ENCODE measurements around the gene RBM23.
"Not testable (repeated sequence)": the region's sequence is repeated elsewhere in the genome, so short reads cannot be mapped to it uniquely, and the experiment has no call there.

RBM23 gene

DNA sequence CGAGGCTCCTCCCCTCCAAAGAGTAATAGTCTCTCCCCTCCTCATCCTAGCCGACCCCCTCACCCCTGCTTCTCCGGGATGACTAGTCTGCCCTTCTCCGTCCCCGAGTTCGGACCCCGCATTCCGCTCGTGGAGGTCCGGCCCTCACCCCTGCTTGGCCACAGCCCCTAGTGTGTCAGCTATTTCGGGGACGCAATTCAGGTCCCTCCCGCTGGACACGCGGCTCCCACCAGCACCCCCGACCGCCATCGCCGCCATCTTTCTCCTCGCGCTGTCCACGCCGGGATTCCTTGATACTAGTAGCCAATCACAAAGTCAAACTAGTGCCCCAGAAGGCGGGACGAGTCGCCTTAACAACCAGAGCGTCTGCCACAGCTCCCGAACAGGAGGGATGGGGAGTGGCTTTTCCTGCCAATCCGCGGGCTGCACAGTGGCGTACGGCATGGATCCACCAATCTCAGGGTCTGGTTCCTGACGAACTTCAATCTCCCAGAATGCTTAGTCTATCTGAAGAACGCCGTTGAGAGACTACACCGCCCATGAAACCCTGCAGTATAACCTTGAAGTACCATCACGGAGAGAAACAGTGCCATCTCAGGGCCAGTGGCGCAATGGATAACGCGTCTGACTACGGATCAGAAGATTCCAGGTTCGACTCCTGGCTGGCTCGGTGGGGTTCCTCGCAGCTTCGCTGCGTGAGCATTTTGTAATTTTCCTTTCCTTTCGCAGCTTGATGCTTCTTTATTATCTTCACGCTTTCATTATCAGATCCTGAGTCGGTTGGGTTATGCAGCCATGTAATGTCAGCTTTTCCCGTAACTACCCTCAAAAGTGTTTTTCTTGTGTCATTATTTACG lies 10.4 kb upstream of the RBM23 start, which contains the start of gene PRMT5:
PRMT5 (minus strand) TSS at position 273 of the 857 bp plus-strand sequence; CDS start at position 258, 15 bp downstream.
- peak within 1 kb of the TSS; percentile 89 for H3K4me3 ChIP-seq (ENCODE audit: low read length)
- peaks cover 21% of the 10 kb centered on the region for H3K4me1 ChIP-seq (ENCODE audit: insufficient read depth, low read length)
- no peaks in the 10 kb centered on the region for H3K9me3 ChIP-seq (ENCODE audit: low read length)
- peaks cover 26% of the 10 kb centered on the region for H3K36me3 ChIP-seq (ENCODE audit: insufficient read depth, low read length)
- no peaks in the 10 kb centered on the region for H3K27me3 ChIP-seq (ENCODE audit: insufficient read depth, low read length)
- H2AFZ ChIP-seq (ENCODE audit: low read depth, low read length) = peak within 1 kb of the TSS; percentile 79

GRCh38 chr14:22928237-22929103 lies 9.5 kb upstream of the RBM23 start:
- peaks cover 33% of the 10 kb centered on the region for H3K36me3 ChIP-seq (ENCODE audit: insufficient read depth, low read length)
- no peaks in the 10 kb centered on the region for H3K9me3 ChIP-seq (ENCODE audit: low read length)
- H3K4me1 ChIP-seq (ENCODE audit: insufficient read depth, low read length) = peaks cover 16% of the 10 kb centered on the region
- H3K4me3 ChIP-seq (ENCODE audit: low read length) = peak overlapping the region; percentile 89
- no peaks in the 10 kb centered on the region for H3K27me3 ChIP-seq (ENCODE audit: insufficient read depth, low read length)
- H2AFZ ChIP-seq (ENCODE audit: low read depth, low read length) = peak overlapping the region; percentile 41

- H3K4me1 ChIP-seq (ENCODE audit: insufficient read depth, low read length) = peaks cover 16% of the 10 kb centered on the region
- no peak overlapping the region for H2AFZ ChIP-seq (ENCODE audit: low read depth, low read length)
- no peak overlapping the region for H3K4me3 ChIP-seq (ENCODE audit: low read length)
- no peaks in the 10 kb centered on the region for H3K9me3 ChIP-seq (ENCODE audit: low read length)
- H3K27me3 ChIP-seq (ENCODE audit: insufficient read depth, low read length) = no peaks in the 10 kb centered on the region
- peaks cover 50% of the 10 kb centered on the region for H3K36me3 ChIP-seq (ENCODE audit: insufficient read depth, low read length)
Observed at GRCh38 chr14:22926316-22926715, 7.4 kb upstream of the RBM23 start.

- H3K9me3 ChIP-seq (ENCODE audit: low read length) = no peaks in the 10 kb centered on the region
- peaks cover 16% of the 10 kb centered on the region for H3K4me1 ChIP-seq (ENCODE audit: insufficient read depth, low read length)
- no peak overlapping the region for H3K4me3 ChIP-seq (ENCODE audit: low read length)
- no peaks in the 10 kb centered on the region for H3K27me3 ChIP-seq (ENCODE audit: insufficient read depth, low read length)
- H2AFZ ChIP-seq (ENCODE audit: low read depth, low read length) = no peak overlapping the region
- peaks cover 58% of the 10 kb centered on the region for H3K36me3 ChIP-seq (ENCODE audit: insufficient read depth, low read length)
Observed at GRCh38 chr14:22925513-22925912, 6.6 kb upstream of the RBM23 start.

DNA sequence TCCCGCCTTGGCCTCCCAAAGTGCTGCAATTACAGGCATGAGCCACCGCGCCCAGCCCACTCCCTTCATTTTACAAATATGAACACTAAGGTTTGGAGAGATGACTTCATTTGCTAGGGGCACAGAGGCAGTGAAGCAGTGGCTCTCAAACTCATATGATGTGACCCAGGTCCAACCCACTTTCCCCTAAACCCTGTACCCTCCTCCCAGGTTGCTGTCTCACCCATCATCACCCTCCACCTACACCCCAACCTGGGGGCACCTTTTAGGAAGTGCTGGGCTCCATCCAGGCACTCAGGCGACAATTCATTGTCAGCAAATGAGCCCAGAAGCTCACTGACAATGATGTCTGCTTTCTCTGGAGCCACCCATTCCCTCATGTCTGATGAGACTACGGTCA lies 4.8 kb upstream of the RBM23 start:
- H3K36me3 ChIP-seq (ENCODE audit: insufficient read depth, low read length) = peaks cover 65% of the 10 kb centered on the region
- no peak overlapping the region for H2AFZ ChIP-seq (ENCODE audit: low read depth, low read length)

DNA sequence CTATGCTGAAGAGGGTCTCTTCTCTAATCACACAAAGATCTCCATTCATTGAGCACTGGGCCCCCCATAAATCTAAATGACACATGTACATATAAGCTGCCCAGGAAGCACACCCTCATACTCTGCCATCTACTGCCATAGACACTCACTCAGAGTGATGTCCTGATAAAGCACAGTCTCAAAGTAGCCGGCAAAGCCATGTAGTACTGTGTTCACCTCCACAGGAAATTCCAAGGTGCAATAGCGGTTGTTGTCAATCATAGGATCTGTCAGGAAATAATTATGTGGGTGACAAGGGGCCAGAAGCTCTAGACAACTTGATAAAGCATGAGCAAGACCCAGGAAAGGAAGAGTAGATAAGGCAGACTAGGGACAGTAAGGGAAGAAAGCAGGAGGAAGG lies 3.3 kb upstream of the RBM23 start:
- Histone ChIP-seq H3K36me3 (ENCODE audit: insufficient read depth, low read length) (peaks cover 65% of the 10 kb centered on the region), H3K4me3 (ENCODE audit: low read length) (no peak overlapping the region), H3K9me3 (ENCODE audit: low read length) (no peaks in the 10 kb centered on the region), H3K27me3 (ENCODE audit: insufficient read depth, low read length) (no peaks in the 10 kb centered on the region), H3K4me1 (ENCODE audit: insufficient read depth, low read length) (peaks cover 10% of the 10 kb centered on the region), H2AFZ (ENCODE audit: low read depth, low read length) (no peak overlapping the region)

More for the DNA sequence above, 4.8 kb upstream of the RBM23 start:
- H3K4me1 ChIP-seq (ENCODE audit: insufficient read depth, low read length) = peaks cover 15% of the 10 kb centered on the region
- H3K4me3 ChIP-seq (ENCODE audit: low read length) = no peak overlapping the region
- no peaks in the 10 kb centered on the region for H3K9me3 ChIP-seq (ENCODE audit: low read length)
- no peaks in the 10 kb centered on the region for H3K27me3 ChIP-seq (ENCODE audit: insufficient read depth, low read length)

- Histone ChIP-seq H3K4me1 (ENCODE audit: insufficient read depth, low read length) (peaks cover 10% of the 10 kb centered on the region), H2AFZ (ENCODE audit: low read depth, low read length) (no peak overlapping the region), H3K36me3 (ENCODE audit: insufficient read depth, low read length) (peaks cover 54% of the 10 kb centered on the region), H3K9me3 (ENCODE audit: low read length) (no peaks in the 10 kb centered on the region), H3K27me3 (ENCODE audit: insufficient read depth, low read length) (no peaks in the 10 kb centered on the region), H3K4me3 (ENCODE audit: low read length) (no peak overlapping the region)
Observed at GRCh38 chr14:22920697-22921096, 1.7 kb upstream of the RBM23 start.

DNA sequence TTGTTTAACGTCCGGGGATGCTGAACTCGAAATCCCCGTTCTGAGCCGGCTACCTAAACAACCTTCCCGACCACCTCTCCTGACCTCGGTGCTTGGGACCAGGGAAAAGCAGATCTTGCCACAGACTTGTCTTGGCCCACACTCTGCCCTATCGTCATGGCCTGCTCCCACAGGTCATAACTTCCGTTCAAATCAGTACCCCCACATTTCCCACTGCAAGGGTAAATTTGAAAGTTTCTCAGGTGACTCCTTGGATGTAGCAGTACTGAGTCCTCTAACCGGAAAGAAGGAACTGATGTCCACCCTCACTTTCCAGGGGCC lies 612 bp upstream of the RBM23 start:
- H3K36me3 ChIP-seq (ENCODE audit: insufficient read depth, low read length) = peaks cover 48% of the 10 kb centered on the region
- no peaks in the 10 kb centered on the region for H3K27me3 ChIP-seq (ENCODE audit: insufficient read depth, low read length)
- no peak overlapping the region for H2AFZ ChIP-seq (ENCODE audit: low read depth, low read length)
- no peaks in the 10 kb centered on the region for H3K9me3 ChIP-seq (ENCODE audit: low read length)
- H3K4me3 ChIP-seq (ENCODE audit: low read length) = peak overlapping the region; percentile 37
- H3K4me1 ChIP-seq (ENCODE audit: insufficient read depth, low read length) = peaks cover 10% of the 10 kb centered on the region

- H3K4me3 ChIP-seq (ENCODE audit: low read length) = no peak overlapping the region
- H3K4me1 ChIP-seq (ENCODE audit: insufficient read depth, low read length) = peaks cover 10% of the 10 kb centered on the region
- H3K36me3 ChIP-seq (ENCODE audit: insufficient read depth, low read length) = peaks cover 24% of the 10 kb centered on the region
- H3K9me3 ChIP-seq (ENCODE audit: low read length) = no peaks in the 10 kb centered on the region
- H3K27me3 ChIP-seq (ENCODE audit: insufficient read depth, low read length) = no peaks in the 10 kb centered on the region
- H2AFZ ChIP-seq (ENCODE audit: low read depth, low read length) = no peak overlapping the region
Observed at GRCh38 chr14:22915886-22916521, 2.9 kb downstream of the RBM23 start.

GRCh38 chr14:22914836-22915235 lies 4.1 kb downstream of the RBM23 start:
- H3K4me3 ChIP-seq (ENCODE audit: low read length); H3K9me3 ChIP-seq (ENCODE audit: low read length); H2AFZ ChIP-seq (ENCODE audit: low read depth, low read length); H3K27me3 ChIP-seq (ENCODE audit: insufficient read depth, low read length): not testable (repeated sequence)
- Histone ChIP-seq H3K4me1 (ENCODE audit: insufficient read depth, low read length) (peaks cover 10% of the 10 kb centered on the region), H3K36me3 (ENCODE audit: insufficient read depth, low read length) (peaks cover 18% of the 10 kb centered on the region)

- peaks cover 46% of the 10 kb centered on the region for H3K36me3 ChIP-seq (ENCODE audit: insufficient read depth, low read length)
- no peak overlapping the region for H3K4me3 ChIP-seq (ENCODE audit: low read length)
- no peaks in the 10 kb centered on the region for H3K27me3 ChIP-seq (ENCODE audit: insufficient read depth, low read length)
Observed at GRCh38 chr14:22910916-22911315, 8.0 kb downstream of the RBM23 start.

GRCh38 chr14:22908601-22909000 lies 10.3 kb downstream of the RBM23 start:
- Histone ChIP-seq H3K4me1 (ENCODE audit: insufficient read depth, low read length) (no peaks in the 10 kb centered on the region), H3K4me3 (ENCODE audit: low read length) (no peak overlapping the region), H3K27me3 (ENCODE audit: insufficient read depth, low read length) (no peaks in the 10 kb centered on the region), H3K36me3 (ENCODE audit: insufficient read depth, low read length) (peaks cover 65% of the 10 kb centered on the region), H3K9me3 (ENCODE audit: low read length) (no peaks in the 10 kb centered on the region), H2AFZ (ENCODE audit: low read depth, low read length) (no peak overlapping the region)

More at GRCh38 chr14:22910916-22911315, 8.0 kb downstream of the RBM23 start:
- no peaks in the 10 kb centered on the region for H3K9me3 ChIP-seq (ENCODE audit: low read length)
- no peak overlapping the region for H2AFZ ChIP-seq (ENCODE audit: low read depth, low read length)
- no peaks in the 10 kb centered on the region for H3K4me1 ChIP-seq (ENCODE audit: insufficient read depth, low read length)

GRCh38 chr14:22907429-22907828 lies 11.5 kb downstream of the RBM23 start:
- H3K36me3 ChIP-seq (ENCODE audit: insufficient read depth, low read length) = peaks cover 74% of the 10 kb centered on the region

More at GRCh38 chr14:22907429-22907828, 11.5 kb downstream of the RBM23 start:
- Histone ChIP-seq H2AFZ (ENCODE audit: low read depth, low read length) (no peak overlapping the region), H3K9me3 (ENCODE audit: low read length) (no peaks in the 10 kb centered on the region), H3K4me1 (ENCODE audit: insufficient read depth, low read length) (no peaks in the 10 kb centered on the region), H3K4me3 (ENCODE audit: low read length) (no peak overlapping the region), H3K27me3 (ENCODE audit: insufficient read depth, low read length) (no peaks in the 10 kb centered on the region)
